HepG2 (cell line): Measurements from ENCODE around the gene RTL5. TPM values are rescaled to one million over a fixed set of nuclear protein-coding genes. Genes with fewer than 3 reads are reported as not detected.

Source experiments
- ATAC-seq: fragments of 200-7000 bp; cut with Tn5 transposase; 3 replicates; pipeline ENCODE4 v1.9.1; 2020; ENCODE audit warnings: mild to moderate bottlenecking, moderate library complexity
- BruUV-seq: library from RNA; stranded (reverse); fragments of 400-500 nt; replicated peaks from 2 replicates; lab custom pipeline; 2021; lab: Mats Ljungman, UMichigan
- CTCF ChIA-PET: fragments of 300-600 bp; formaldehyde crosslinking; extraction: SDS; loops from one replicate; lab custom pipeline; 2021; ENCODE audit warnings: low total read pairs, inconsistent platforms, low intra/inter-chr PET ratio; lab: Yijun Ruan, JAX
- POLR2A ChIA-PET: fragments of 350-600 bp; sonication (Branson Sonifier 250); formaldehyde crosslinking; loops from one replicate; lab custom pipeline; 2020; ENCODE audit warnings: antibody characterized with exemption, inconsistent platforms; lab: Yijun Ruan, JAX
- DNase-seq: peaks from one replicate; pipeline ENCODE4 v3.0.0-alpha.2; 2015; ENCODE audit warnings: low spot score
- FAIRE-seq: peaks from 3 replicates; lab custom pipeline; 2011; peaks lifted over from hg19 to GRCh38; lab: Jason Lieb, UNC
- H2AFZ ChIP-seq: one replicate; pipeline ENCODE4 v1.6.1; 2011; ENCODE audit warnings: low read length, inconsistent platforms
- H3K27ac ChIP-seq: fragments of 300-600 bp; 3 replicates; pipeline ENCODE4 v1.8.0; 2011; ENCODE audit warnings: mixed run types, mild to moderate bottlenecking, mixed read lengths, low read length, inconsistent platforms; ENCODE audit not compliant: insufficient read depth; ENCODE audit errors: extremely low read length
- H3K27me3 ChIP-seq, 2 experiments: fragments of 200-600 bp in 1 of 2; 2 replicates in 1 of 2; 3 replicates in 1 of 2; pipeline versions ENCODE4 v1.6.0 to v1.8.0; 2011; ENCODE audit warnings: low read length in 2 of 2, mild to moderate bottlenecking in 2 of 2, moderate library complexity in 2 of 2, inconsistent platforms in 1 of 2; ENCODE audit not compliant: insufficient read depth in 2 of 2, control insufficient read depth in 1 of 2
- H3K36me3 ChIP-seq, 2 experiments: fragments of 200-600 bp in 1 of 2; replicated peaks in 1 of 2; 2 replicates in 1 of 2; 3 replicates in 1 of 2; pipeline versions ENCODE4 v1.5.1 to v1.8.0; 2011; ENCODE audit warnings: low read length in 2 of 2, inconsistent platforms in 1 of 2; ENCODE audit not compliant: insufficient read depth in 2 of 2, control insufficient read depth in 1 of 2
- H3K4me1 ChIP-seq: 2 replicates; pipeline ENCODE4 v1.5.1; 2012; ENCODE audit warnings: low read length, inconsistent platforms; ENCODE audit not compliant: insufficient read depth
- H3K4me2 ChIP-seq: 2 replicates; pipeline ENCODE4 v1.6.0; 2011; ENCODE audit warnings: low read depth, low read length, inconsistent platforms
- H3K4me3 ChIP-seq, 3 experiments: fragments of 200-600 bp in 1 of 3; sonication (generic), shearing (Covaris generic) in 1 of 3; replicated peaks in 1 of 3; 2 replicates each; pipeline ENCODE4 v1.5.1; 2011 to 2016; ENCODE audit warnings: low read length in 3 of 3, inconsistent platforms in 2 of 3, low read depth in 2 of 3, mild to moderate bottlenecking in 2 of 3, control low read depth in 1 of 3, mixed read lengths in 1 of 3; ENCODE audit not compliant: insufficient read depth in 1 of 3
- H3K79me2 ChIP-seq: one replicate; pipeline ENCODE4 v1.6.1; 2011; ENCODE audit warnings: low read length, inconsistent platforms; ENCODE audit not compliant: insufficient read depth
- H3K9ac ChIP-seq: 2 replicates; pipeline ENCODE4 v1.6.0; 2011; ENCODE audit warnings: mild to moderate bottlenecking, low read depth, low read length, inconsistent platforms; ENCODE audit not compliant: insufficient read depth
- H3K9me3 ChIP-seq: 2 replicates; pipeline ENCODE4 v1.5.1; 2012; ENCODE audit warnings: mild to moderate bottlenecking, low read length
- H4K20me1 ChIP-seq: 2 replicates; pipeline ENCODE4 v1.6.0; 2011; ENCODE audit warnings: inconsistent platforms, mild to moderate bottlenecking, low read length, moderate library complexity; ENCODE audit not compliant: insufficient read depth
- ARID5B ChIP-seq: IDR thresholded peaks from 2 replicates; pipeline ENCODE4 v1.4.0; 2020; ENCODE audit warnings: mild to moderate bottlenecking, missing genetic modification reagents
- FOXO4 ChIP-seq: sonication (generic); formaldehyde crosslinking; conservative IDR thresholded peaks from 2 replicates; pipeline ENCODE4 v1.8.1; 2023; ENCODE audit warnings: missing genetic modification reagents
- NFATC3 ChIP-seq: sonication (generic); formaldehyde crosslinking; IDR thresholded peaks from 2 replicates; pipeline ENCODE4 v1.5.1; 2020; ENCODE audit warnings: mild to moderate bottlenecking, missing genetic modification reagents
- PAF1 ChIP-seq: IDR thresholded peaks from 2 replicates; pipeline ENCODE4 v1.6.1; 2016; ENCODE audit warnings: missing genetic modification reagents, missing compliant biosample characterization
- TFDP2 ChIP-seq: sonication (generic); formaldehyde crosslinking; IDR thresholded peaks from 2 replicates; pipeline ENCODE4 v1.4.0; 2020; ENCODE audit warnings: missing genetic modification reagents
- ZBTB3 ChIP-seq: sonication (generic); formaldehyde crosslinking; IDR thresholded peaks from 2 replicates; pipeline ENCODE4 v1.4.0; 2020; ENCODE audit warnings: low read depth, mild to moderate bottlenecking, moderate library complexity, missing genetic modification reagents, borderline replicate concordance
- ZNF138 ChIP-seq: sonication (generic); formaldehyde crosslinking; IDR thresholded peaks from 2 replicates; pipeline ENCODE4 v1.5.0; 2020; ENCODE audit warnings: mild to moderate bottlenecking, low read depth, missing genetic modification reagents
- ZNF644 ChIP-seq: IDR thresholded peaks from 2 replicates; pipeline ENCODE4 v1.6.1; 2016; ENCODE audit warnings: low read depth
- WGBS: methylation state at CpG from one replicate; pipeline ENCODE4 v1.1.6; 2017; ENCODE audit warnings: low lambda C conversion rate; 5-methylcytosine and 5-hydroxymethylcytosine counted together
- in situ Hi-C: cut with HindIII; loops from 2 replicates; pipeline ENCODE4 v1.10.0; 2017; ENCODE audit warnings: low pct_unique_long_range_greater_than_20kb; ENCODE audit not compliant: extremely low pct_ligation_motif_present
- intact Hi-C: fragments of 100-400 bp; cut with micrococcal nuclease; formaldehyde crosslinking; loops from one replicate; pipeline ENCODE4 v1.10.0; 2022; ENCODE audit not compliant: unreplicated experiment
- polyA plus RNA-seq, 8 experiments: library from polyadenylated mRNA; depleted of rRNA in 3 of 8; stranded (reverse) in 7 of 8; unstranded in 1 of 8; fragments of >200 nt; fragmentation: Illumina TruSeq in 4 of 8; extraction: Trizol in 4 of 8; gene quantifications; 2 replicates each; pipeline versions ENCODE4 v1.2.1 to v1.2.3, GENCODE V29; 2011 to 2016; ENCODE audit warnings: low read depth in 4 of 8, missing spikeins in 1 of 8, mixed read lengths in 1 of 8; ENCODE audit not compliant: insufficient read depth in 1 of 8
- total RNA-seq, 5 experiments: library from RNA; depleted of rRNA; stranded (reverse); fragments of >200 nt; fragmentation: Illumina TruSeq; extraction: Trizol; gene quantifications; 2 replicates each; pipeline ENCODE4 v1.2.3, GENCODE V29; 2016; ENCODE audit warnings: low read depth in 1 of 5

The RTL5 gene
- total and polyA plus RNA-seq, 2 of the 13 experiments (the other 11 are each of a cell fraction or from before 2014, with no cell fraction given), result not detected

GRCh38 chrX:72130156-72130761, 1.5 kb downstream of the RTL5 start:
- BruUV-seq, result no TSS peak
- no peaks in the 10 kb centered on the region for H3K36me3 ChIP-seq
- no peak overlapping the region for H3K9ac ChIP-seq
- intact Hi-C loops (no loop called here), in situ Hi-C loops (no loop called here)
- DNase-seq, result no peak
- H3K4me2 ChIP-seq, result no peak overlapping the region
- H2AFZ ChIP-seq, result no peak overlapping the region
- no peak for ATAC-seq
- POLR2A ChIA-PET, result no interaction called here
- no peaks in the 10 kb centered on the region for H3K9me3 ChIP-seq
- H3K79me2 ChIP-seq, result no peaks in the 10 kb centered on the region
- no peaks in the 10 kb centered on the region for H3K4me1 ChIP-seq
- no peaks in the 10 kb centered on the region for H4K20me1 ChIP-seq
- no peak overlapping the region for H3K27ac ChIP-seq
- no peak for FAIRE-seq
- no peak for TF ChIP-seq ARID5B (CRISPR knock-in tag)
- TF ChIP-seq PAF1 (CRISPR knock-in tag), result no peak
- TF ChIP-seq TFDP2 (CRISPR knock-in tag), result no peak
- no peak for TF ChIP-seq ZBTB3 (CRISPR knock-in tag)
- no peak for TF ChIP-seq ZNF644 (CRISPR knock-in tag)
- no peak for TF ChIP-seq ZNF138 (CRISPR knock-in tag)
- no peak for TF ChIP-seq FOXO4 (CRISPR knock-in tag)
- no peak for TF ChIP-seq NFATC3 (CRISPR knock-in tag)
- WGBS, result 79% methylated on average over 12 of the region's 12 CpGs
- no peak overlapping the region for H3K4me3 ChIP-seq
- CTCF ChIA-PET, result no interaction called here
- H3K27me3 ChIP-seq, result peaks cover 0 to 12% of the 10 kb centered on the region in 2 experiments; a peak in 4 of 5 replicates
